Stimulated activated CD4-positive, alpha-beta T cell treated with anti-CD3 and anti-CD28 coated beads, Interleukin-1b, Interleukin-23, amount 100 ng/mL, for 48 hours (primary cell): ENCODE measurements around the gene TRIM67.

Experiments
- DNase-seq: peaks from one replicate; pipeline ENCODE4 v3.0.0-alpha.2; 2020

The TRIM67 gene

DNA sequence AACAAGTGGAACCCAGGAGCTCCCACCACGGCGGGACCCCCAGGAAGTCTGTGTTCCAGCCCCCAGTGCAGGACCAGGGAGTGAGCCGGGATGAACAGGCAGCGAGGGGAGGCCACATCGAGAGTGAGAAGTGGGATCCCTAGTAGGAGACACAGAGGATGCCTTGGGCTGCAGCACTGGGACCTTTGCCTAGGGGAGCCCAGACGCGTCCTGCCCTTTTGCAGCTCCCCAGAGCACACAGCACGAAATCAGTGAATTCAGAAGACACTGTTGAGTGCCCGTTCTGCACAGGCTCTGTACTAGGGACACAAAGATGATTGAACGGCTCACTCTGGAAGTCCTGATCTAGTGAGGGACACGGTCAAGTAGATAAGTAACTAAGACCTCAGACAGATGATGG lies 23.5 kb downstream of the TRIM67 start:
- DNase-seq = no peak

DNA sequence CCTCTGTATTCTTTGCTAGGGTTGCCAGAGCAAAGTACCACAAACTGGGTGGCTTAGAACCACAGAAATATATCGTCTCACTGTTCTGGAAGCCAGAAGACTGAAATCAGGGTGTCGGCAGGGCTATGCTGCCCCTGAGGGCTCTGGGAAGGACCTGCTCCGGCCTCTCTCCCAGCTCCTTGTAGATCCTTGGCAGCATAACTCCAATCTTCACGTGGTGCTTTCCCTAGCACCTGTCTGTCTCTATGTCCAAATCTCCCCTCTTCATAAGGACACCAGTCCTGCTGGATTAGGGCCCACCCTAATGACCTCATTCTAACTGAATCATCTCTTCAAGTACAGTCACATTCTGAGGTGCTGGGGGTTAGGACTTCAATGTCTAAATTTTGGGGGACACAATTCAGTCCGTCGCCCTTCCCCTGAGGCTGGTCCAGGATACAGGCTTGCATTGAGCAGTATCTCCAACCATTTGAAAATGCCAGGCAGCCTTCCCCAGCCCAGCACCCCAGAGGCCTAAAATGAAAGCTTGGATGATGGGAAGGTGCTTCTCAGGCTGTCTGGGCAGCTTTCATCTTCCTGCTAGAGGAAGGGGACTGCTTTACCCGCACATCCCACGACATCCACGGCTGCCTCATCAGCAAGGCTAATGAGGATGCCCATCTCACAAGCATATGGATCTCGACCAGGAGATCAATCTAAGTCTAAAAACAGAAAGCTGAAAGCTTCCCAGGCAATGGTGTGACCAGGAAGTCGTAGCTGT lies 24.7 kb downstream of the TRIM67 start:
- DNase-seq = no peak

GRCh38 chr1:231187571-231187970 lies 25.7 kb downstream of the TRIM67 start:
- DNase-seq = no peak

DNA sequence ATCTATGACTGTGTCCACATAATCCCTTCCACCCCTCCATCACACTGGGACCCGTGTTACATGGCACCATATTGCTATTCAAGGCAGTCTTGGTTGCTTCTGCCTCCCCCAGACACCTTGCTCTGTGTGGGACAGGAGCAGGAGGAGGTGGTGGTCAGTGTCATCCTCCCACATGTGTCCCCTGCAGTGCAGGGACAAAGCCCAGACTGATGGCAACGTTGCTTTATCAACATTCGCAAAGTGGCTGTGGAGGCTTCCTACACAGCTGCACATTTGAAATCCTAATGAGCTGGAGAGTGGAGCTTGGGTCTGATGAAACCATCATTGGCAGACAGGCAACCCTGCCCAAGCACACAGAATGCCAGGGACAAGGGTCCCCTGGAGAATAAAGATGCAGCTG lies 26.2 kb downstream of the TRIM67 start:
- no peak for DNase-seq

DNA sequence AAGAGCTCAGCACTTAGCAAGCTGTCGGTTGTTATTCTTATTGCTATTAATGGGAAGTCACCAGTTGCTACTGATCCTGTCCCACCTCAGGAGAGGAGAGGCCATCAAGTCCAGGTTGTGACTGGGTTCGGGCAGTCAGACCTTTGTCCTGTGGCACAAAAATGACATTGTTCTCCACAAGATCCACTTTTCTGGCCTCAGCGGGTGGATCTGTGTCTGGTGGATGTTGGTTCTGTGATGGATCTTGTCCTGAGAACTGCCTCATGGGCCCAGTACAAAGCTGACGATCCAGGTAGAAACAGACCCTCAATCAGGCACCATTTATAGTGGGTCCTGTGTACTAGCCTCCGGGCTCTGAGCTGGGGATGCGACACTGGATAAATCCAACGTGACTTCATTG lies 26.9 kb downstream of the TRIM67 start:
- DNase-seq = no peak

DNA sequence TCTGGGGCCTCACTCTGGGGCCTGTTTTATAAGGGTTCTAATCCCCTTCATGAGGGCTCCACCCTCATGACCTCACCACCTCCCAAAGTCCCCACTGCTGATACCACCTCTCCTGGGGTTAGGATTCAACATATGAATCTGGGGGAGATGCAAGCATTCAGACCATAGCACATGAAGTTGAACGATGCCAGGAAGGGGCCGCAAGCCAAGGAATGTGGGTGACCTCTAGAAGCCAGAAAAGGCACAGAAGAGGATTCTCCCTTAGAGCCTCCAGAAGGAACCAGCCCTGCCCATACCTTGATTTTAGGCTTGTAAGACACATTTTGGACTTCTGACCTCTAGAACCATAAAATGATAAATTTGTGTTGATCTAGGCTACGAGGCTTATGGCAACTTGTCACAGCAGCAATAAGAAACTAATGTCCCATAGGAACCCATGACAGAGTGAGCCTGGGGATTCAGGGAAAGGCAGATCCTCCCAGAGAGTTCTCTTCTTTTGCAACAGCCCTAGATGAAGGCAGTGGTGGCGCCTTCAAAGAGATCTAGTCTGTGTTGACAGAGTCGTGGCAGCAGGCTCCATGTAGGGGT lies 27.9 kb downstream of the TRIM67 start:
- DNase-seq = no peak

GRCh38 chr1:231190456-231190855 lies 28.6 kb downstream of the TRIM67 start:
- no peak for DNase-seq

GRCh38 chr1:231192620-231193163 lies 30.8 kb downstream of the TRIM67 start:
- DNase-seq = no peak

DNA sequence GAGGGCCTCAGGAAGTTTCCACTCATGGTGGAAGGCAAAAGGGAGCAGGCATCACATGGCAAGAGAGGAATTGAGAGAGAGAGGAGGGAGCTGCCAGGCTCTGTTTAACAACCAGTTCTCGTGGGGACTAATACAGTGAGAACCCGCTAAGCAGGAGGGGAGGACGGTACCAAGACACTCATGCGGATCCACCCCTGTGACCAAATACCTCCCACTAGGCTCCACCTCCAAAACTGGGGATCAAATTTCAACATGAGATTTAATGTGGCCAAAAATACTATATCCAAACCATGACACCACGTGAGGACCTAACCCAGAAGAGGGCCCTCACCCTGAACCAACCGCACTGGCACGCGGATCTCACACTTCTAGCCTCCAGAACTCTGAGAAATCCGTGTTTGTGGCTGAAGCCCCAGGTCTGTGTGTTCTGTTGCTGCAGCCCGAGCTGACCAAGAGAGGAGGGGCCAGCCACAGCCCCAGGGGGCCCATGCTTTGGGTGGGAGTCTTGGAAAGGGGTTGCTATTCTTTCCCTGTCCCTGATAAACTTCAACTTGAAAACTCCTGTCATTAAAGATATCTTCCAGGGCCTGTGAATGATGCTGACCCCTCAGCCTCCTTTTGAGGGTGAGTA lies 32.0 kb downstream of the TRIM67 start:
- no peak for DNase-seq

- DNase-seq = no peak
These were observed 32.6 kb downstream of the TRIM67 start for GRCh38 chr1:231194476-231194842.

DNA sequence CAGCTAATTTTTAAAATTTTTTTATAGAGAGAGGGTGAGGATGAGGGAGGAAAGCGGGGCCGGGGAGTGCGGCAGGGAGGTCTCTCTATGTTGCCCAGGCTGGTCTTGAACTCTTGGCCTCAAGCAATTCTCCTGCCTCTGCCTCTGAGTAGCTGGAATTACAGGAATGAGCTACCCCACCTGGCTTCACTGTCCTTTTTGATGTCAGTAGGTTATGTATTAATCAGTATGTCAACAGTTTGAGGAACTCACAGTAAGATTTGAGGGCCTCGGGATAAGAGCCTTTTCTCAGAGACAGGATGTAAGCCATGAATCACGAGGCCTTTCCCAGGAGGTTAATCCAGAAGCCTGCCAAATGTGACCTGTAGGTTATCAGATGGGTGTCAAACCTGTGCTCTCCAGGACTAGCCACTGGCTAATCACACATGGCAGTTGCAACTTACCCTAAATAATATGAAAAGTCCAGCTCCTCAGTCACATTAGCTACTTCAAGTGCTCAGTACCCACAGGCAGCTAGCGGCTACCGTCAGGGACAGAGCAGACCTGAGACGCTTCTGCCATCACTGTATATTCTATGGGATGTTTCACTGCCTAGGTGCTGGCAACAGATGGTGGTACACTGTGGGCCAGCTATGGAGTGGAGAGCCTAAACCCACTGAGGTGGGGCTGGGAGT lies 33.1 kb downstream of the TRIM67 start:
- DNase-seq = no peak

GRCh38 chr1:231196307-231196706 lies 34.4 kb downstream of the TRIM67 start:
- no peak for DNase-seq

DNA sequence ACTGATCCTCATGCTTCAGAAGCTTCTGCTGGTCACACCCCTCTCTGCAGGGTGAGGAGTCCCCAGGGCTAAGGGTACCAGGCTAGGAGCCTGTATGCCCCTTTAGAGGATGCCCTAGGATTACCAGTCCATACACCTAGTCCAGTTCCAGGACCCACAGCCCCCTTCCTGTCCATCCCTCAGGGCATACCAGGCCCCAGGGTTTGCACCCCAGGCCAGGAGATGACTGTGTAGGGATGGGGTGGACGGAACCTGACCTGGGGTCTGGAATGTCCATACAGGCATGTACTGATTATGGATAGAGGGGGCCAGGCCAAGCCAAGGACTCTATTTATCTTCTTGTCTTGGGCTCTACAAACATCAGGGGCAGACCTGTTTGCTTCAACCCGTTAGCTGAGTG lies 34.9 kb downstream of the TRIM67 start:
- DNase-seq = no peak

GRCh38 chr1:231199868-231200267 lies 38.0 kb downstream of the TRIM67 start:
- DNase-seq = no peak

DNA sequence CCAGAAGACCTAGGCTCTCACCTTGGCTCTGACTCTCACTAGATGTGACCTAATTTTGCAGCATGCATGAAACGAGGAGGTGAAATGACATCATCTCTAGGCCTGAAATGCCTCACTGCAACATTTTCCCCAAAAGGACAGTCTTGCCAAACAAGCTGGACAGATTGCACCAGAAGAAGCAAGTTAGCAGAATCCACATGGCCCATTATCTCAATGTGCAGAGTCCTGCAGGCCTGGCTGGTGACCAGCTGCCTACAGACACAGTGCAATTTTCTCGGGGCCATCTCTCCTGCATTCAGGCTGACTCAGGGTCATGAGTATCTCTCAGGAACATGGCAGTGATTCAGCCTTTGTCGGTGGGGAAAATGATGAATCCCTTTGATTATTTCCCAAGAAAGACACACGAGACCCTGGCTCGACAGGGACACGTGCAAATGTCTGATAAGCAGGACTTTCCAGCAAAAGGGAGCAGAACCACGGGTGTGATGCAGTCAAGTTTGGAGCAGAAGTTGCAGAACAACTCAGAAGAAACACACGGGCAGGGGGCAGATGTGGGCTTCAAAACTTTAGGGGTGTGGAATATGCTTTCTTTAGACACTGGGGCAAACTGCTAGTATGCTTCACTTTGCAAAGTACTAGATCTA lies 38.7 kb downstream of the TRIM67 start:
- no peak for DNase-seq

DNA sequence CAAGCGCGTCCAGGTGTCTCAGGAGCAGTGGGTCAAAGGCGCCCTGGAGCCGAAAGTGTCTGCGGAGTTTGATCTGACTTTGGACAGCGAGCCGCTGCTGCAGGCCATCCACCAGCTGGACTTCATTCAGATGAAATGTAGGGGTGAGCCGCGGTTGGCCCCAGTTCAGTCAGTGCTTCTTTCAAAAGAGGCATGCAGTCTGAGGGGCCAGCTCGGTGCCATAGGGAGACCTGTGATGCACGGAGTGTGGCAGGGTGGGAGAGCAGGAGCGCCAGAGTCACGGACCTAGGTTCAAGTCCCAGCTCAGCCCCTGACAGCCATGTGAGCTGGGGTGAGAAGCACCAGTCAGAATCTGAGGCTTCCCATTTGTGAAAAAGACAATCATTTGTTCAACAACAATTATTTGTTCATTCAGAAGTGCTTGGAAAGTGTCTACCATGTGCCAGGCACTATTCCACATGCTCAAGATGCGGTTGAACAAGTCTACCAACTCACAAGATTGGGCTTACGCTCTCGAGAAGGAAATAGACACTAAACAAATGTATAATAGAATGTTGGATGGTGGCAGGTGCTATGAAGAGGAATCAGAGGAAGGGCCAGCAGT lies 39.6 kb downstream of the TRIM67 start:
- no peak for DNase-seq

- no peak for DNase-seq
These were observed 40.2 kb downstream of the TRIM67 start for GRCh38 chr1:231201979-231202633.

DNA sequence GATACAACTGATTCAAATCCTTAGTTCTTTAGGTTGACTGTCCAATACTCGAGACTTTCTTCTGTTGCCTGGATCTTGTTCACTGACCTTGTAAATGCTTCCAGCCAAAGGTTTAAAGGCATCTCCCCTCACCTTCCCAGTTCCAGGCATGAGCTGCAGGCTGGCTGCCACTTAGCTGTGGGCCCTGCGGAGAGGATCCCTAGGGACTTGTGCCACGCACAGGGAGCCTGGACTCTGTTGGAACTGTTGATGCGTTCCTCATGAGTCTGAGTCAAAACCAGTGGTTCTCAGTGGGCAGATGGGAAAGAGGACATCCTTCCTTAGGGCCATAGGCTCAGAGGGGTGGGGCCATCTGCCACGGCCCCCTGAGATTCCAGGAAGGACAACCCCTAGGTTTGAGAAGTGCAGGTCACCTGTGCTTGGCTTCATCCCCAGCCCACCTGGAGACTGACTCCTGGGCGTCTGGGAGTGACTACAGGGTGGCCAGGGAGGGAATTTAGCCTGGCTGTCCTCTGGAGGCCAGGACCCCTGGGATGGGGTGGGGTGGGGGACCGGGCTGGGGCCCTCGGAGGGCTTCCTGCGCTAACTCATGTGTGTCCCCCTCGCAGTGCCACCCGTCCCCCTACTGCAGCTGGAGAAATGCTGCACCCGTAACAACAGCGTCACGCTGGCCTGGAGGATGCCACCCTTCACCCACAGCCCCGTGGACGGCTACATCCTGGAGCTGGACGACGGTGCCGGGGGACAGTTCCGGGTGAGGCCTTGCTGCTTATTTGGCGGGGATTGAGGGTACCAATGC lies 41.6 kb downstream of the TRIM67 start:
- DNase-seq = no peak

DNA sequence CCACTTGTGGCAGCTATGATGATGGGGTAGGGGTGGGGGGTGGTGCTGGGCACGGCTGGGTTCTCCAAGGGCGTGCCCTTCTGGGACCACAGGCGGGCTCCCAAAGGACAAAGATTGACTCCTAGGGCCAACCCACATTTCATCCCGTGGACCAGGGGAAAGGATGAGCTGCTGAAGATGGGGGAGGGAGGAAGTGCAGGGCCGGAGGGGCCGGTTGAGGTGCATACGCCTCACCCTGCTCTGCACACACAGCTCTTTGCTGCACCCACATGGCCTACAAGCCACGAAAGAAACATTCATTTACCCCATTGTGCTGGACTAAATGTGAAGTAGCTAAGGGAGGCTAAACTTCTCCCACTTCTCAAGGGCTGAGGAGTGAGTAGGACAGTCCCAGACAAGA lies 45.0 kb downstream of the TRIM67 start:
- DNase-seq = no peak

GRCh38 chr1:231207437-231207836 lies 45.6 kb downstream of the TRIM67 start:
- no peak for DNase-seq

DNA sequence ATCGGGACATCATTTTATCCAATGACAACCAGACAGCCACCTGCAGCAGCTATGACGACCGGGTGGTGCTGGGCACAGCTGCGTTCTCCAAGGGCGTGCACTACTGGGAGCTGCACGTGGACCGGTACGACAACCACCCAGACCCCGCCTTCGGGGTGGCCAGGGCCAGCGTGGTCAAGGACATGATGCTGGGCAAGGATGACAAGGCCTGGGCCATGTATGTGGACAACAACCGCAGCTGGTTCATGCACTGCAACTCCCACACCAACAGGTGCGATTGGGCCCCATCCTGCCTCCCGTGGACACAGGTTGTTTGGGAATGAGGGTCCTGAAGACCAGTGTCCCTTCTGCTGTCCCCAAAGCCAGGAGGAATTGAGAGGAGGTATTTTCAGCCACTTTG lies 47.1 kb downstream of the TRIM67 start:
- DNase-seq = no peak
